Activated CD4-positive, CD25-positive, alpha-beta regulatory T cell treated with anti-CD3 and anti-CD28 coated beads, Interleukin-2, amount 50 U/mL, for 16 hours (primary cell): Measurements from ENCODE around the gene SYF2.
"Not testable (repeated sequence)": the region's sequence is repeated elsewhere in the genome, so short reads cannot be mapped to it uniquely, and the experiment has no call there.

Source experiments
- DNase-seq: peaks from one replicate; pipeline ENCODE4 v3.0.0-alpha.2; 2020; ENCODE audit warnings: low read depth, low spot score

SYF2 gene

GRCh38 chr1:25246600-25247023, 14.3 kb upstream of the SYF2 start:
- DNase-seq: no peak

- DNase-seq: no peak
These were observed 13.7 kb upstream of the SYF2 start for GRCh38 chr1:25245809-25246599.

- DNase-seq: no peak
These were observed 13.1 kb upstream of the SYF2 start for GRCh38 chr1:25245393-25245792.

- no peak for DNase-seq
These were observed 11.6 kb upstream of the SYF2 start for GRCh38 chr1:25243907-25244306.

- DNase-seq: peak; percentile 70
These were observed 7.6 kb upstream of the SYF2 start for GRCh38 chr1:25239681-25240541.

GRCh38 chr1:25238046-25238445, 5.7 kb upstream of the SYF2 start:
- DNase-seq: no peak

- not testable (repeated sequence) for DNase-seq
These were observed 4.0 kb upstream of the SYF2 start for GRCh38 chr1:25236261-25236660.

- DNase-seq: not testable (repeated sequence)
These were observed 3.1 kb upstream of the SYF2 start for GRCh38 chr1:25235411-25235810.

- DNase-seq: peak; percentile 15
These were observed 823 bp upstream of the SYF2 start for GRCh38 chr1:25232866-25233784.

- no peak for DNase-seq
These were observed 8.8 kb downstream of the SYF2 start for GRCh38 chr1:25223471-25223870.

GRCh38 chr1:25222606-25223005, 9.7 kb downstream of the SYF2 start:
- DNase-seq: no peak

- DNase-seq: no peak
These were observed 11.6 kb downstream of the SYF2 start for GRCh38 chr1:25220666-25221065.

GRCh38 chr1:25219661-25220251, 12.5 kb downstream of the SYF2 start:
- DNase-seq: no peak

GRCh38 chr1:25217598-25218232, 14.6 kb downstream of the SYF2 start:
- DNase-seq: no peak

GRCh38 chr1:25217015-25217414, 15.3 kb downstream of the SYF2 start:
- no peak for DNase-seq

GRCh38 chr1:25216123-25216522, 16.2 kb downstream of the SYF2 start:
- no peak for DNase-seq

- no peak for DNase-seq
These were observed 19.6 kb downstream of the SYF2 start for GRCh38 chr1:25212725-25213124.

GRCh38 chr1:25210728-25211127, 21.6 kb downstream of the SYF2 start:
- DNase-seq: no peak

- no peak for DNase-seq
These were observed 22.8 kb downstream of the SYF2 start for GRCh38 chr1:25209516-25209915.

GRCh38 chr1:25208561-25209222, 23.6 kb downstream of the SYF2 start:
- DNase-seq: no peak
